PC-3 (cell line): ENCODE measurements around the gene FAM13A. TPM values are rescaled to one million over a fixed set of nuclear protein-coding genes. Genes with fewer than 3 reads are reported as not detected.

Experiments used
- ATAC-seq: fragments of 200-7000 bp; cut with Tn5 transposase; 2 replicates; pipeline ENCODE4 v1.9.1; 2020; ENCODE audit warnings: mild to moderate bottlenecking, moderate library complexity
- BruUV-seq: library from RNA; stranded (reverse); fragments of 400-500 nt; replicated peaks from 2 replicates; lab custom pipeline; 2021; lab: Mats Ljungman, UMichigan
- CTCF ChIA-PET: fragments of 300-600 bp; sonication (Branson Sonifier 250); formaldehyde crosslinking; loops from one replicate; lab custom pipeline; 2022; ENCODE audit warnings: antibody characterized with exemption; lab: Charles Lee
- POLR2A ChIA-PET: fragments of 300-600 bp; sonication (Branson Sonifier 250); formaldehyde crosslinking; loops from one replicate; lab custom pipeline; 2022; ENCODE audit warnings: antibody characterized with exemption; ENCODE audit not compliant: unreplicated experiment; lab: Charles Lee
- DNase-seq: peaks from one replicate; pipeline ENCODE4 v3.0.0-alpha.2; 2015
- H2AFZ ChIP-seq: fragments of 300-600 bp; sonication (generic); 2 replicates; pipeline ENCODE4 v1.6.0; 2016; ENCODE audit warnings: antibody characterized with exemption, low read length
- H3F3A ChIP-seq: fragments of 300-600 bp; sonication (generic); one replicate; pipeline ENCODE4 v1.6.0; 2017; ENCODE audit warnings: antibody characterized with exemption, low read length, control low read depth, mild to moderate bottlenecking; ENCODE audit not compliant: unreplicated experiment
- H3K27ac ChIP-seq: fragments of 300-600 bp; sonication (generic); 2 replicates; pipeline ENCODE4 v1.5.1; 2016; ENCODE audit warnings: mild to moderate bottlenecking, low read length
- H3K27me3 ChIP-seq: fragments of 300-600 bp; sonication (generic); 2 replicates; pipeline ENCODE4 v1.6.1; 2016; ENCODE audit warnings: low read length, mixed read lengths
- H3K36me3 ChIP-seq: fragments of 300-600 bp; sonication (generic); 2 replicates; pipeline ENCODE4 v1.6.1; 2016; ENCODE audit warnings: low read depth, mixed run types, low read length, mixed read lengths
- H3K4me1 ChIP-seq: fragments of 300-600 bp; sonication (generic); 2 replicates; pipeline ENCODE4 v1.5.1; 2016; ENCODE audit warnings: low read length; ENCODE audit not compliant: insufficient read depth
- H3K4me2 ChIP-seq: fragments of 300-600 bp; sonication (generic); 2 replicates; pipeline ENCODE4 v1.6.0; 2016; ENCODE audit warnings: low read length
- H3K4me3 ChIP-seq: fragments of 300-600 bp; sonication (generic); 2 replicates; pipeline ENCODE4 v1.5.1; 2016; ENCODE audit warnings: mild to moderate bottlenecking, low read length, mixed read lengths
- H3K79me2 ChIP-seq: fragments of 300-600 bp; sonication (generic); 2 replicates; pipeline ENCODE4 v1.6.1; 2017; ENCODE audit warnings: low read length, mixed read lengths
- H3K9ac ChIP-seq: fragments of 300-600 bp; sonication (generic); 2 replicates; pipeline ENCODE4 v1.6.0; 2016; ENCODE audit warnings: mild to moderate bottlenecking, low read length
- H3K9me2 ChIP-seq: fragments of 300-600 bp; sonication (generic); replicated peaks from 2 replicates; pipeline ENCODE4 v1.6.1; 2016; ENCODE audit warnings: mixed run types, low read length, mixed read lengths
- H3K9me3 ChIP-seq: fragments of 300-600 bp; sonication (generic); 2 replicates; pipeline ENCODE4 v1.6.1; 2016; ENCODE audit warnings: low read length, mixed read lengths
- H4K20me1 ChIP-seq: fragments of 300-600 bp; sonication (generic); 2 replicates; pipeline ENCODE4 v1.6.1; 2016; ENCODE audit warnings: low read length, mixed read lengths
- CTCF ChIP-seq: fragments of 300-600 bp; sonication (generic); conservative IDR thresholded peaks from 2 replicates; pipeline ENCODE4 v1.5.1; 2017; ENCODE audit warnings: antibody characterized with exemption, low read depth, mild to moderate bottlenecking, low read length
- EZH2 ChIP-seq: fragments of 300-600 bp; sonication (generic); IDR thresholded peaks from one replicate; pipeline ENCODE4 v1.6.1; 2017; ENCODE audit warnings: antibody characterized with exemption, mild to moderate bottlenecking, low read length; ENCODE audit not compliant: unreplicated experiment
- EZH2phosphoT487 ChIP-seq: fragments of 300-600 bp; sonication (generic); IDR thresholded peaks from 2 replicates; pipeline ENCODE4 v1.6.1; 2018; ENCODE audit warnings: mild to moderate bottlenecking, antibody characterized with exemption, low read length, borderline replicate concordance
- intact Hi-C: fragments of 100-400 bp; cut with micrococcal nuclease; formaldehyde crosslinking; loops from 2 replicates; pipeline ENCODE4 v1.9.0; 2023
- total RNA-seq: library from RNA; depleted of rRNA; stranded (reverse); fragments of >200 nt; gene quantifications from 2 replicates; pipeline ENCODE4 v1.2.3, GENCODE V29; 2014

FAM13A gene
- total RNA-seq, 1 experiment from 2014 or later, result 8.6 TPM

GRCh38 chr4:89056292-89056952, 563 bp downstream of the FAM13A start:
- no peaks in the 10 kb centered on the region for H3K27me3 ChIP-seq
- ATAC-seq, result peak; percentile 73
- no peak for DNase-seq
- H4K20me1 ChIP-seq, result no peaks in the 10 kb centered on the region
- CTCF ChIA-PET, result no interaction called here
- intact Hi-C loops, result loop anchor here (5.0 kb wide), 1 partner anchor 56 kb away; the partner anchor contains the start of gene TIGD2
- H3K27ac ChIP-seq, result peak overlapping the region; percentile 23
- H3K36me3 ChIP-seq, result no peaks in the 10 kb centered on the region
- H3F3A ChIP-seq, result no peaks in the 10 kb centered on the region
- H2AFZ ChIP-seq, result peak overlapping the region; percentile 87
- peak overlapping the region; percentile 80 for H3K4me3 ChIP-seq
- no peak for TF ChIP-seq EZH2
- no peak for TF ChIP-seq EZH2phosphoT487
- no peak for TF ChIP-seq CTCF
- BruUV-seq, result TSS peak; percentile 73
- H3K9me3 ChIP-seq, result no peaks in the 10 kb centered on the region
- peak overlapping the region; percentile 52 for H3K9ac ChIP-seq
- no peaks in the 10 kb centered on the region for H3K9me2 ChIP-seq
- H3K4me1 ChIP-seq, result peaks cover 17% of the 10 kb centered on the region
- H3K4me2 ChIP-seq, result peak overlapping the region; percentile 89
- peaks cover 41% of the 10 kb centered on the region for H3K79me2 ChIP-seq
- POLR2A ChIA-PET, result interaction anchor here (0.5 to 0.7 kb wide), 3 partner anchors 10 to 83 kb away, joined by 3 to 15 read pairs (median 5); no protein-coding TSS in a partner anchor

GRCh38 chr4:89055157-89056080, 1.6 kb downstream of the FAM13A start:
- BruUV-seq, result no TSS peak
- intact Hi-C loops, result loop anchor here (5.0 kb wide), 1 partner anchor 57 kb away; the partner anchor contains the start of gene TIGD2
- Histone ChIP-seq H3K27ac (no peak overlapping the region), H3K9ac (peak overlapping the region; percentile 52; the same call in 1 of the 2 replicates), H3K4me1 (peaks cover 17% of the 10 kb centered on the region), H4K20me1 (no peaks in the 10 kb centered on the region), H3K4me3 (peak overlapping the region; percentile 80), H3K4me2 (peak overlapping the region; percentile 89), H3K27me3 (no peaks in the 10 kb centered on the region), H3K36me3 (no peaks in the 10 kb centered on the region), H3K9me3 (no peaks in the 10 kb centered on the region), H3K79me2 (peaks cover 41% of the 10 kb centered on the region), H3F3A (no peaks in the 10 kb centered on the region), H3K9me2 (no peaks in the 10 kb centered on the region), H2AFZ (no peak overlapping the region)
- ATAC-seq, result peak; percentile 59
- TF ChIP-seq CTCF (no peak), EZH2phosphoT487 (no peak), EZH2 (no peak)
- ChIA-PET CTCF (no interaction called here), POLR2A (no interaction called here)
- DNase-seq, result peak; percentile 24
